Measurements from ENCODE around the gene RPL14. TPM values are rescaled to one million over a fixed set of nuclear protein-coding genes. Genes with fewer than 3 reads are reported as not detected.

The RPL14 gene
- total RNA-seq, result 1,360 TPM
- long read RNA-seq, full-length matches to known transcripts, result 196 of 206 reads
- long read RNA-seq, partial matches to known transcripts, result 4 of 206 reads
- long read RNA-seq, other reads (novel, unspliced or antisense), result 6 of 206 reads

DNA sequence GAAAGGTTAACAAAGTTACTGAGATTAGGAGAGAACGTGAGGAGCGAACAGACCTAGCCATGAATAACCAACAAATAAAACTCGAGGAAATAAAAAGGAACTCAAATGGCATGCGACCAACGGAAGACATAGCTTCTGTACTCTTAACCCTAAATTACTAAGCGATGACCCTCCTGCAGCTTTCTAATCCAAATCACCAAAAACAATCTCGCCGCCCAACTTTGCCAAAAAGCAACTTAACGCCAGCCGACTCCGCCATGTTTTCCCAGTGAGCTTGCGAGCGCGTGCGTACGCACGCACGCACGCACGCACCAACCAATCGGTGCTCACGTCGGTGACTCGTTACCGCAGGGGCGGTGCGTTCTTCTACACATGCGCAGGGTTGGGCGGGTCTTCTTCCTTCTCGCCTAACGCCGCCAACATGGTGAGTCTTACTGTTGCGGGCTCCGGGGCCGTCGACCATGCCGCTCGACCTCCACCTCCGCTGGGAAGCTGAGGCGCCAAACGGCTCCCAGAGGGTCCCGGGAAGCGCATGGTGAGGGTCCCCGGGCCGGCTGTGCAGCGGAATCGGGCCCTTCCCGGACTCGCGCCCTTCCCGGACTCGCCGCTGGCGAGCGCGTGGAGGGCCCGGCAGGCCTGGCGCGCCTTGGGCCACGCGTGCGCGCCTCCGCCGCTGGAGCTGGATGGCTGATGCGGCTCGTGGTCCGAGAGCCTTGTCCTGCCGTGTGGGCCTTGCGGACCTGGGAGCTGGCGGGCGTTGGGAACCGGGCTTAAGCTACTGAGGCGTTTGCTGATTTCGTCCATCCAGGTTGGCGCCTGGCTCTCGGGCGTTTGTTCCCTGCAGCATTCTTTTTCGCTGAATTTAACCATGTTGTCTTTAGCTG, at the start of gene RPL14:
TSS of gene RPL14 (plus strand) at position 400 of the 884 bp plus-strand sequence. CDS start at position 533, 133 bp downstream.
- Histone ChIP-seq H3K27ac (peak within 1 kb of the TSS; percentile 93), H3K27me3 (ENCODE audit: low read depth) (no peaks in the 10 kb centered on the region), H3K4me3 (peak within 1 kb of the TSS; percentile 100), H3K9me3 (no peaks in the 10 kb centered on the region), H3K36me3 (peaks cover 41% of the 10 kb centered on the region), H3K4me1 (peaks cover 52% of the 10 kb centered on the region)
- ATAC-seq (peak; percentile 94), DNase-seq (peak; percentile 97)
- TF ChIP-seq CTCF (IDR thresholded peaks at IDR 0.05), result no peak
- intact Hi-C loops (cut with DNase I), result no loop called here

DNA sequence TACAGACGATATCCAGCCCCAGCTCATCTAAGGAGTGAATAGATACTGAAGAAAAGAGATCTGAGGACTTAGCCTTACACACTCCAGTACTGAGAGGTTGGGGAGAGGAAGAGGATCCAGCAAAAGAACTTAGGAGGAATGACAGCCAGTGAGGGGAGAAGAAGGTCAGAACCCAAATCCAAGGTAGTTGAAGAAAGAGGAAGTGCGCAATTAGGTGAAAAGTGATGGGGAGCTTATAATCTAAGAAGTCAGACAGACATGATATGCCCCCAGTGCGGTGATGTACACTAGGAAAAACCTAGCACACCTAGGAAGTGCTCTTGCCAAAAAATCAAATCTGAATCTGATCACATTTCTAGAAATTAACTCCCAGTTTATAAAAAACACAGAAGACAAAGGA, 49.5 kb upstream of the RPL14 start:
- no peaks in the 10 kb centered on the region for H3K36me3 ChIP-seq

GRCh38 chr3:40414270-40414669, 42.9 kb upstream of the RPL14 start:
- no peak for DNase-seq
- Histone ChIP-seq H3K27me3 (ENCODE audit: low read depth) (no peaks in the 10 kb centered on the region), H3K36me3 (no peaks in the 10 kb centered on the region), H3K4me3 (no peak overlapping the region), H3K9me3 (no peaks in the 10 kb centered on the region), H3K4me1 (no peaks in the 10 kb centered on the region), H3K27ac (no peak overlapping the region)
- ATAC-seq, result no peak
- TF ChIP-seq CTCF (IDR thresholded peaks at IDR 0.05), result no peak
- intact Hi-C loops (cut with DNase I), result no loop called here

More for the DNA sequence above, 49.5 kb upstream of the RPL14 start:
- Histone ChIP-seq H3K27me3 (ENCODE audit: low read depth) (no peaks in the 10 kb centered on the region), H3K9me3 (no peaks in the 10 kb centered on the region), H3K27ac (no peak overlapping the region), H3K4me1 (no peaks in the 10 kb centered on the region), H3K4me3 (no peak overlapping the region)
- intact Hi-C loops (cut with DNase I), result no loop called here
- no peak for TF ChIP-seq CTCF (IDR thresholded peaks at IDR 0.05)
- DNase-seq (no peak), ATAC-seq (no peak)

DNA sequence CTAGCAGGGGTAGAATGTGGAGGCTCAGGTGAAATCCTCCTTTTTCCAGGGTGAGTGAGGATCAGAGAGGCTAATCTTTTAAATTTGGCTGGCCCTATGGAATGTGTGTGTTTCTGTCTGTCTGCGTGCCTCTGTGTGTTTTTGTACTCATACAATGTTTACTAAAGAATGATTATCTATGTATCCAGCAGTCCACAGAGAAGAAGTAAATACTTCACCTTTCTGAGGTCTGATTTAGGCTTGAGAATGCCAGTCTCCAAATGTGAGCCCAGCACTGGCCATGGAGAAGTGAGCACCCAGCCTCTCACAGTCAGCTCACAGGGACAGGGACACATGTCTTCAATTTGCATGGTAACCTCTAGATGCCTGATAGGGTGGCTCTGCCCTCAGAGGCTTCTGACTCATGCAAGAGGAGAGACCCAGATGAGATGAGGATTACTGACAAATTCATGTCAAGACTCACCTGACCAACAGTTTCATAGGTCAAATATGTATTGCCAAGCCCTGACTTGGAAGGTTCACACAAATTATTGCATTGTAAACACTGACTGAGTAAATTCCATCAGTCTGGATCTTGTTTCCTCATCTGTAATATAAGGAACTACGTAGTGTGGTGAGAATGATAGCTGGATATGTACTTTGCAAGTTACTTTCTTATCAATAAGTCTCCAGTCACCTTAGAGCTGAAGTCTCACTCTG, 39.1 kb upstream of the RPL14 start:
- Histone ChIP-seq H3K27ac (no peak overlapping the region), H3K36me3 (no peaks in the 10 kb centered on the region), H3K9me3 (no peaks in the 10 kb centered on the region), H3K4me3 (no peak overlapping the region), H3K27me3 (ENCODE audit: low read depth) (no peaks in the 10 kb centered on the region), H3K4me1 (no peaks in the 10 kb centered on the region)
- ATAC-seq, result peak in 1 of 2 donors; percentile 37
- no peak for TF ChIP-seq CTCF (IDR thresholded peaks at IDR 0.05)
- DNase-seq, result no peak
- intact Hi-C loops (cut with DNase I), result no loop called here

DNA sequence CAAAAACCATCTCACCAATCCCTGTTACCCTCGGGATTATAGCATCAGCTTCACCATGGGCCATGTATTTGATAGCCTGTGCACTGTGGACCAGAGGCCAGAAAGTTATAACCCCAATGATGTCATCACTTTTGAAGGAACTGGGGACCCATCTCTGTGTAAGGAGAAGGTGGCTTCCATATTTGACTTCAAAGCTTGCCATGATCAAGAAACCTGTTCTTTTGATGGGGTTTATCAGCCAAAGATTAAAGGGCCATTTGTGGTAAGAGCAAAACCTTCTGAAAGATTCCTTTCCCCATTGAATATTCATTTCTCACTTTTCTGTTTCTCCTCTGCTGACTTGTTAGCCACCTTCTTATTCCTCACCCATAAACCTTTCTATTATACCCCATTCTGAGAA, 34.3 kb upstream of the RPL14 start:
- no peak overlapping the region for H3K27ac ChIP-seq
- no peaks in the 10 kb centered on the region for H3K27me3 ChIP-seq (ENCODE audit: low read depth)
- TF ChIP-seq CTCF (IDR thresholded peaks at IDR 0.05), result no peak
- H3K9me3 ChIP-seq, result no peaks in the 10 kb centered on the region
- intact Hi-C loops (cut with DNase I), result no loop called here
- H3K4me1 ChIP-seq, result no peaks in the 10 kb centered on the region
- no peaks in the 10 kb centered on the region for H3K36me3 ChIP-seq
- no peak for DNase-seq
- ATAC-seq, result no peak
- H3K4me3 ChIP-seq, result no peak overlapping the region
